HL-60/S4 treated with retinoic acid at 250 ng/mL for 4 days and 3 days (cell line): Measurements from ENCODE around the gene NHLH1.
"Not testable (repeated sequence)": the region's sequence is repeated elsewhere in the genome, so short reads cannot be mapped to it uniquely, and the experiment has no call there.

Experiments used
- in situ Hi-C: fragments of 300-500 bp; cut with MboI; formaldehyde crosslinking; loops from 2 replicates; pipeline ENCODE4 v1.7.0; 2022; ENCODE audit warnings: low sequenced_read_pairs

Gene NHLH1

DNA sequence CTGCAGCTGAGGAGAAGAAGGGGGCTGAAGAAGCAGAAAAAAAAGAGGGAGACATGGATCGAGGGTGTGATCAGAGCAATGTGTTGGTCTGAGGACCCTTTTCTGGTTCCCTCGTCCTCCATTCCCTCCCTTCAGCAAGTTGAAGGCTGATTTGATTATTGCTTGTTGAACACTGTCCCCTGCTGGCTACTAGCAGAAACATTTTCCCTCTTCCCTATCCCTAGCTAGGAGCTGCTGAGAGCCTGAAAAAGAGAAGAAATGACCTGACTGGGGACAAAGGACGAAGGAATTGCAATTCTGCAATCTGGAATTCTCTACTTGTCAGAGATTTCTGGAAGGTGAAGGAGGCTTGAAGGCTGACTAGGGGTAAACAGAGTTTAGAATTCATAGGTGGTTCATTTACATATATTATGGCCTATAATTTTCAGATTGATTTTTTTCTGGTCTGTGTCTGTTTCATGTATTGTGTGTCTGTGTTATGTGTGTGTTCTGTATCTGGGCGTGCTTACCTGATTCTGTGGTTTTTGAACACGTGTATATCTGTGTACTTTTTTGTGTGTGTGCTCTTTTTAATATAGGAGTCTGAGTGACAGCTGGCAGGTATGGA is 9.8 kb downstream of the NHLH1 start:
- in situ Hi-C loops: no loop called here

DNA sequence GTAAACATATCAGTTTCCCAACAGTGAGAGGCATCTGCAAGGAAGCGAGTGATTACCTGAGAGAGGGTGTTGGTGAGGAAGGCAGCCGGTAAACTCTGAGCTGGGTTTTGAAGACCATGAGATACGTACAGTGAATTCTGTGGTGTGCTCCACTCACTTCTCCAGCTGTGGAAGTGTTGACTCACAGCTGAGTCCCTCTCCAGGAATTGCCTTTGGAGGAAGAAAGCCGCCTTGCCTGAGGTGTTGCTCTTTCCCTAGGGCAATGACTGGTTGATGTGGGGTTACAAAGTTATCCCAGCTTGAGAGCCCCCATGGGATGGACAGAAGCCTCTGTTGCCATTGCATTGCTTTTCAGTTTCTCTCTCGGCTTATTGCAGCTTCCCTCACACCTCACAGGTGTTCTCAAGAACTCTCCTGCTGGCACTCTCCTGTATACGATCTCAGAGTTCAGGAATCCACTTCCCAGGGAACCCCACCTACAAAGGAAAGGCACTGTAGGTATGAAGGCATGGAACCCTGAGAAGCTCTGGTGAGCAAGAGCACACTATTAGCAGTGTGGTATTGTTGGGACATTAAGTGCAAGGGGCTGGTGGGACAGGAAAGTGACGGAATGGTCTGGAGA is 10.8 kb downstream of the NHLH1 start:
- in situ Hi-C loops: no loop called here

- in situ Hi-C loops: not testable (repeated sequence)
Measured at GRCh38 chr1:160384812-160385211, 17.9 kb downstream of the NHLH1 start.

DNA sequence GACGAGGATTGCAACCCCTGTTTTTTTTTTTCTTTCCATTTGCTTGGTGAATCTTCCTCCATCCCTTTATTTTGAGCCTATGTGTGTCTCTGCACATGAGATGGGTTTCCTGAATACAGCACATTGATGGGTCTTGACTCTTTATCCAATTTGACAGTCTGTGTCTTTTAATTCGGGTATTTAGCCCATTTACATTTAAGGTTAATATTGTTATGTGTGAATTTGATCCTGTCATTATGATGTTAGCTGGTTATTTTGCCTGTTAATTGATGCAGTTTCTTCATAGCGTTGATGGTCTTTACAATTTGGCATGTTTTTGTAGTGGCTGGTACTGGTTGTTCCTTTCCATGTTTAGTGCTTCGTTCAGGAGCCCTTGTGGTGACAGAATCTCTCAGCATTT is 21.5 kb downstream of the NHLH1 start:
- in situ Hi-C loops: not testable (repeated sequence)

- in situ Hi-C loops: no loop called here
Measured at GRCh38 chr1:160394673-160395072, 27.8 kb downstream of the NHLH1 start.

DNA sequence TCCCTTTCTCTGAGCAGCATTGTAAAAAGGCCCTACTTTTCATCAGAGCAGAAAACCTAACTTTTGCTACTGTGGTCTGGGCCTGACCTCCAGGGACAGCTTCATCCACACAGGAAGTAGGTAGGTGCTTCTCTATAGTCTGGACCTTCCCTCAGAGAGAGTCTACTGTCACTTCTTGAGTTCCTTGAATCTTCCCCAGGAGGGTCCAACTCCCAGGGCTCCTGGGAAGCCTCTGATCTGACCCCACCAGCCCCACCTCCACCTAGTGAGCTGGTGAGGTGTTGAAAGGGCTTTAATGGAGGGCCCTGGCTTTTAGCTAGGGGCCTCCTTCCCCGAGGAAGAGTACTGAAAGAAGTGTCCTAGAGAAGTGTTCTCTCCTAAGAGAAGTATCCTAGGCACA is 30.8 kb downstream of the NHLH1 start:
- in situ Hi-C loops: no loop called here

DNA sequence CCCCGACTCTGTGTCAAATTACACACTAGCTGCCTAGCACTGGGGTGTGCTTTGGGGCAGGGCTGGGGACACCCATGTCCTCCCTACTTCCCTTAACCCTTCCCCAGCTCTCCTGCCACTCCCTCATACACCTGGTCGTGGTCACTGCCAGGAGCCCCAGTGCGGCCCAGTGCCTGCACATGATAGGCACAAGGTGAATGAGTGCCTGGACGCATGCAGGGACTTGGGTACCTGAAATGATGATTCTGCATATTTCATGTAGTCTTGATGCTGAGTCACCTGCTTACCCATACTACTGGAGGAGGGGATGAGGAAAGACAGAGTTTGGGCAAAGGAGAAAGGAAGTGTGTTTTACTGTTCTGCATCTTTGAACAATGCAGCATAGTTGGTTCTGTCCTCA is 32.0 kb downstream of the NHLH1 start:
- in situ Hi-C loops: no loop called here

DNA sequence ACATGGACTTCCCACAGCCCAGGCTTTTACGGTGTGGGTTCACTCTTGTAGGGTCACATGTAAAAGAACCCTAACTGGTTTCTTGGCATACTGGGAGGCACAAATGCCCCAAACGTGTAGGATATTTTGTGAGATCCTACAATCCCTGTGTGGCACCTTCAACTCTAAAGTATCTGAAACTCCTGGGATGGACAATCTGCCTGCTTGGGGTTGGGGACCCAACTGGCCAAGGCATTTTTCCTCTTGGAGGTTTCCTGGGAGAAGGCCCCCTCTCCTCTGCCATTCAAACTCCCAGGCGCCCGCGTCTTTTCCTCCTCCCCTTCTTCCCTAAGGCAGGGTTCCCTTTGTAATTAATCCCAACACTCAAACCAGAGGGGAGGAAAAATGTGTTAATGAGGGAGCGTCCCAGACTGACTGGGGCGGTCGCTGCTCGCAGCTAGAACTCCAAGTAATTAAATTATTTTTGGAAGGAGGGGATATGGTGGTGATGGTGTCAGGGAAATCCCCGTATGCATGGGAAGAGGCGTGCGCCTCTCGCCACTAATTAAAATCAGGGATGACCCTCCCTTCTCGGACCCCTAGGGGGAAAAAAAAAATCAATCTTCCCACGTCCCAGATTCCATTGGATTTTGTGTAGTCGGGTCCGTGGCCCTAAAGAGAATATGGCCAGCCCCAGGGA is 32.8 kb downstream of the NHLH1 start:
- in situ Hi-C loops: no loop called here

DNA sequence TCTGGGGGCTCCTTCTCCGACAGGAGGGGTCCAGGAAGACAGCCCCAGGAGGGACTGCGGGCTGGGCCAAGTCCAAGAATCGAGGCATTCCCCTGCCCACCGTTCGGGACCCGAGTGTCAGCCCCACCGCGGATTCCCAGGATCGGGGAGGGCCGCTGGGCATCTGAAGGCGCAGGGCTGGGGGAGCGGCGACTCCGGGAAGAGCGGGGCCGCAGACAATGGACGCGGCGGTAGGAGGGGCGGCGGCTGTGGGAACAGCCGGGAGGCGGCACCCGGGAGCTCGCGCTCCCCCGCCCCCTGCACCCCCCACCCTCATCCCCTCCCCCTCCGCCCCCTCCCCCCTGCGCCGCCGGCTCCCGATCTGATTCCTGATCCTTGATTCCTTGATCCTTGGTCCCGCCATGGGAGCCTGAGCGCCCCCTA is 33.4 kb downstream of the NHLH1 start, which contains the start of gene VANGL2:
Gene VANGL2, plus strand, starts transcription at position 342 of the 423 bp plus-strand sequence. CDS start 15,274 bp downstream, outside the sequence.
- in situ Hi-C loops: no loop called here

GRCh38 chr1:160400646-160401486 is 34.0 kb downstream of the NHLH1 start:
- in situ Hi-C loops: no loop called here

DNA sequence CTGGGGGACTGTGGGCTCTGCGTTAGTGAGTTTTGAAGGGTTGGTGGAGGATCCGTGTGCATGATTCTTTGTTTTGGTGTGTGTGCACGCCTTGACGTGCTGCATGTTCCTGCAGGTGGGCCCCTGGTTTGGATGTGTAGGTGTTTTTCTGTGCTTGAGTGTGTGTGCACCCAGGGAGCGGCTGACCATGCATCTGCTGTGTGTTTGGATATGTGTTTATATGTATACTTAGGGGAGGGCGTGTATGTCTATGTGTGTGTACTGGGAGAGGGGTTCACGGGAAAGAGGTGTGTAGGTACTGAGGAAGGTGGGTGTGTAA is 34.6 kb downstream of the NHLH1 start:
- in situ Hi-C loops: no loop called here

DNA sequence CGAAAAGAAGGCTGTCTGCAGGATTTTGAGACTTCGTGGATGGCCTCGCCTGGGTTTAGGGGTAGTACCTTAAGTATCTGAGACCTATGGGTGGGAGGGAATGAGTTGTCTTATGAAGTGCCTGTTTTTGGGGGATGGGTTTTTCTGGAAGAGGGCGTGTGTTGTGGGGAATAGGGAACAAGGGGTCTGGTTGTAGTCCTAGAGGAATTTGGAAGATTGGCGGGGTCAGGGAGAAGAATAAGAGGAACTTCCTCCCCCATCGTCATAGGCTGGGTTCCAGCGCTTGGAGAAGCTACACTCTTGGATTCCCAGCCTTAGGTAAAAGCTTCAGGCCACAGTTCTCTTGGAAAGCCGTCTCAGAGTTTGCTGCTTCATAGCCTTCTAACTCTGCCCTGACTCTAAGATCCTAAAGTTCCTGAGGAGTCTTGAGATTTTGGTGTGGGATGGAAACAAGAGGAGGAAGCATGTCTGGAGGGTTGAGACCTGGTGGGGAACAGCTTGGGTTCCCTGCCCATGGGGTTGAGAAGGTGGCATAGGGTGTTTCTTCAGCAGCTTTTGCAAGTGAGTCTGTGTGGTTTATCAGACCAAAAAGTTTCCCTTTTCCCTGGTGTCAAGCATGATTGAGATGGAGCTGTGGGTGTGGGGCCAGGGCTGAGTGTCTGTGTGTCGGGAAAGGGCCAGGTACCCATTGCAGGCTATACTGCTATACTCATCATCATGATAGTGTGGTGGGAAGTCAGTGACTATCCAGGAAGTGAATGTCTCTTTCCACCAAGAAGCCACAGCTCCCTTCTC is 35.3 kb downstream of the NHLH1 start:
- in situ Hi-C loops: no loop called here

DNA sequence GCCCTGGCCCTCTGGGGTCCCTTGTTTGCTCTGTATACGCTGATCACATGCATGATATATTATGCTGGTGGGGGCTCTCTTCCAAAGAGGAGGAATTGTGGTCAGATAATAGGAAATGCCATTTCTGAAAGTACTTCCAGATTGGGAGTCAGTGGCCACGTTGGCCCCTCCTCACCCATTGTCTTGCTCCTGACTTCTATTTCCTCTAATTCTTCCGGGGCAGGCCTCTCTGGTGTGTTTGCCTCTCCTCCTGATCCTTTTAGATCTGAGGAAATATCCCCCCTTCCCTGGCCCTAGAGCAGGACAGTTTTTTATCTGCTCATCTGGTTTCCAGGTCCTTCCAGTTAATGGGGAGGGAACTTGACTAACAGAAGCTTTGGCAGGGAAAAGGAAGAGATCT is 36.4 kb downstream of the NHLH1 start:
- in situ Hi-C loops: no loop called here

DNA sequence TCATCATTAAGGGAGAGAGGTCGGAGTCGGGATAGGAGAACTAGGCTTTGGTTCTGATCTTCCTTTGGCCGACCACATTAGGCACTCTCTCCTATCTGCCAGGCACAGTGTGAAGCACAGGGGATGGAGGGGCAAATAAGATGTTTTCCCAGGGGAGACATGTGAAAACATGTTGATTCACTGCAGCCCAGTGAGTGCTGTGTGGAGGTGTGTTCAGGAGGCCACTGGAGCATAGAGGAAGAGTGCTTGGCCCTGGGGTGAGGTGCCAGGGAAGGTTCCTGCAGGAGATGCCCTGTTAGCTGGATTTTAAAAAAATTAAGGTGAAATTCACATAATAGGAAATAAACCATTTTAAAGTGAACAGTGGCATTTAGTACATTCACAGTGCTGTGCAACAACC is 37.2 kb downstream of the NHLH1 start:
- in situ Hi-C loops: no loop called here

DNA sequence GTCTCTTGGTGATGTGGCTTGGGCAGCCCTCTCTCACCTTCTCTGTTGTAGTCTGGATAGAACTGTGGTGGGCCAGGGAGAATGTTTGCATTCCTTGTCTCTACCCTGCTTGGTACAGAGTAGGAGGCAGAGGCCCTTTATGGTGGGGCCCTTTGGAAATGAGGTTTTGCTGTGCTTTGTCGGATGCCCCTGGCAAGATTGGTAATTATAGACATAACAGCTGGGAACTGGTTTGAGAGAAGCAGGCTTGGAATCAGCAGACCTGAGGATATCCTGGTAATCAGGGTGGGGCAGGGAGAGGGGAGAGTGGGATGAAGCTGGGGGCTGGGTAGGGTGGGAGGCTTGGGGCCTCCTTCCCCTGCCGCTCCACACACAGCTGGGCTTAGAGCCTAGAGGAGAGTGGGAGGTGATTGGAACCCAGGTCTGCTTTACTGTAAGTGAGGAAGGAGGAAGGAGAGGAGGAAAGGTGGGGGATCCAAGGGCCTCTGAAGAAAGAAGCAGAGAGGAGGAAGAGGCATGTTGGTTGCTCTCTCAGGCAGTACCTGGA is 38.5 kb downstream of the NHLH1 start:
- in situ Hi-C loops: no loop called here

DNA sequence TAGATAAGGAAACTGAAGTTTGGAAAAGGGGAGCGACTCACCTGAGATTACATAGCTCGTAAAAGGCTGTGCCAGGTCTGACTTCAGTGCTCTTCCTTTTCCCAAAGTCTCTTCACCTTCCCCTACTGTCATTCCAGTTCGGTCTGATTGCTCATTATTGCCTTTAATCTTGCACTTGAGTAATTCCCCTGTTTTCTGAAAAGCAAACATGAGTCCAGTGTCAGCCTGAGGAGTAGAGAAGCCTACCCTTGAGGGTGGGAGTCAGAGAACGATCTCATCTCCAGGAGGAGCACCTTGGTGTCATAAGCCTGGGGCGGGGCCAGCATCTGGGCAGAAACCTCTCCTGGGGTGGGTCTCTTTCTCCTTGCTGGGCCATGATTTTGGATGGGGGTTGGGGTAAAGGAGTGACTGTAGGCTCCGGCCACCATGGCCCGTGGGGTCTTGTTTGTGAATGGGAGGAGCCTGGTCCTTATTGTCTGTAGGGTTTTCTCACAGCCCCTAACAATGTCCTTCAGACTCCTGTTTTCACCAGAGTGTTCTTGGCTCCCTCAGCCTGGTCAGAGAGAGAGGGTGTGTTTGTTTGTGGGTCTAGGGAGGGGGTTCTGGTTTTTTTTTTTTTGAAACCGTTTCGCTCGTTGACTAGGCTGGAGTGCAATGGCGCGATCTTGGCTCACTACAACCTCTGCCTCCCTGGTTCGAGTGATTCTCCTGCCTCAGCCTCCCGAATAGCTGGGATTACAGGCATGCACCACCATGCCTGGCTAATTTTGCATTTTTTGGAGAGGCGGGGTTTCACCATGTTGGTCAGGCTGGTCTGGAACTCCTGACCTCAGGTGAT is 39.5 kb downstream of the NHLH1 start:
- in situ Hi-C loops: no loop called here

GRCh38 chr1:160407839-160408801 is 41.2 kb downstream of the NHLH1 start:
- in situ Hi-C loops: no loop called here

DNA sequence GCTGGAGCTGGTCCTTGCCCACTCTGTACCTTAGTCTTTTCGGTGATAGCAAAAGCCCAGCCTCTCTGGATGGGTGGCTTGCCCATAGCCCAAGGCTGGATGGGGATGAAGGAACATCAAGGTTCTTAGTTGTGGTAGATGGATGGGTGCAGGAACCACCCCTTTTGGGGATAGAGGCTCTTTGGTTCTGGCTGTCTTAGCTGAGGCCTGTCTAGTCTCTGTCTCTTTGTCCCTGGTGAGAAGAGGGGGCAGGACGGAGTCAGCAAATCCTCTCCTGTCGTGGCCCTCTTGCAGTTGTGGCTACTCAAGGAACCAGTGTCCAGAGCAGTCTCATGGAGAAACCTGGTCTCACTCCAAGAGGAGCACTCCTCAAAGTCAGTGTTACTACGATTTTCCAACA is 42.0 kb downstream of the NHLH1 start:
- in situ Hi-C loops: no loop called here
